Testis (tissue), 5 donors: ENCODE data around the gene ZNF80. TPM values are rescaled to one million over a fixed set of nuclear protein-coding genes. Genes with fewer than 3 reads are reported as not detected.
A peak's percentile ranks its signal among the peaks of the same experiment; 100 is the strongest.
"Not testable (repeated sequence)": the region's sequence is repeated elsewhere in the genome, so short reads cannot be mapped to it uniquely, and the experiment has no call there.

Experiments used
- DNase-seq: peaks from one replicate; pipeline ENCODE4 v3.0.0-alpha.2; 2019
- H3K27ac ChIP-seq, 2 donors: fragments of 200-600 bp; sonication (generic); one replicate each; pipeline ENCODE4 v1.5.1; 2019
- H3K27me3 ChIP-seq: fragments of 200-600 bp; sonication (generic); one replicate; pipeline ENCODE4 v1.5.1; 2019
- H3K36me3 ChIP-seq: fragments of 200-600 bp; sonication (generic); one replicate; pipeline ENCODE4 v1.5.1; 2017; ENCODE audit warnings: low read depth; ENCODE audit errors: missing control alignments
- H3K4me1 ChIP-seq: fragments of 200-600 bp; sonication (generic); one replicate; pipeline ENCODE4 v1.5.1; 2019
- H3K4me3 ChIP-seq, 2 donors: fragments of 200-600 bp; sonication (generic); one replicate each; pipeline ENCODE4 v1.5.1; 2017 to 2019
- H3K9me3 ChIP-seq: fragments of 200-600 bp; sonication (generic); one replicate; pipeline ENCODE4 v1.5.1; 2017
- CTCF ChIP-seq, 3 experiments: fragments of 450-650 bp in 2 of 3; fragments of 200-600 bp in 1 of 3; sonication (generic) in 1 of 3; IDR thresholded peaks; one replicate each; pipeline ENCODE4 v1.5.1; 2016 to 2019; ENCODE audit warnings: antibody characterized with exemption in 3 of 3, mild to moderate bottlenecking in 2 of 3, moderate library complexity in 1 of 3
- POLR2A ChIP-seq: fragments of 450-650 bp; IDR thresholded peaks from one replicate; pipeline ENCODE4 v1.6.1; 2017; ENCODE audit warnings: antibody characterized with exemption, mild to moderate bottlenecking, moderate library complexity
- WGBS, 2 donors: methylation state at CpG; one replicate each; pipeline ENCODE4 v1.1.5; 2018; 5-methylcytosine and 5-hydroxymethylcytosine counted together
- intact Hi-C: fragments of 100-400 bp; cut with DNase I; formaldehyde crosslinking; loops from one replicate; pipeline ENCODE4 v1.15.1; 2023; ENCODE audit warnings: low total_unique reads
- long read RNA-seq, 2 donors: transcript quantifications; one replicate each; lab custom pipeline, GENCODE V29; 2026
- polyA plus RNA-seq: library from polyadenylated mRNA; stranded (reverse); fragments of 350-450 nt; fragmentation: Illumina TruSeq; extraction: RNeasy Lipid Tissue Mini Kit (QIAGEN cat#74804); gene quantifications from one replicate; pipeline ENCODE4 v1.2.3, GENCODE V29; 2014; ENCODE audit warnings: low read depth, low replicate concordance; ENCODE audit not compliant: insufficient read depth
- total RNA-seq, 2 donors: library from RNA; depleted of rRNA; stranded (reverse); fragments of >200 nt; gene quantifications; one replicate each; pipeline ENCODE4 v1.2.3, GENCODE V29; 2016

The ZNF80 gene
- total RNA-seq = under 1 TPM; 0.47 to 0.74 TPM
- not detected for polyA plus RNA-seq
- long read RNA-seq, donor 1, partial matches to known transcripts = 0 of 1 reads
- long read RNA-seq, donor 1, other reads (novel, unspliced or antisense) = 0 of 1 reads
- long read RNA-seq, donor 2 = 0 reads

GRCh38 chr3:114237478-114237877 lies at the start of gene ZNF80:
ZNF80 (minus strand) TSS chr3:114237578; CDS start chr3:114237074, 504 bp downstream.
- intact Hi-C loops, H3K4me1 ChIP-seq, H3K27me3 ChIP-seq, H3K36me3 ChIP-seq, H3K27ac ChIP-seq, H3K9me3 ChIP-seq, DNase-seq: not testable (repeated sequence)
- WGBS, 2 donors = 53 to 74% methylated on average over 3 to 5 of the region's 6 CpGs
- H3K4me3 ChIP-seq = peak within 1 kb of the TSS; percentile 21 to 33

GRCh38 chr3:114286266-114286665 lies 48.9 kb upstream of the ZNF80 start:
- TF ChIP-seq CTCF (IDR thresholded peaks at IDR 0.05) (no peak), POLR2A (no peak)
- Histone ChIP-seq H3K4me1 (no peaks in the 10 kb centered on the region), H3K36me3 (no peaks in the 10 kb centered on the region), H3K27ac (no peak overlapping the region), H3K9me3 (no peaks in the 10 kb centered on the region), H3K27me3 (no peaks in the 10 kb centered on the region), H3K4me3 (no peak overlapping the region)
- intact Hi-C loops = no loop called here
- DNase-seq = no peak
- 87 to 92% methylated on average over 2 of the region's 2 CpGs for WGBS, 2 donors

- Histone ChIP-seq H3K4me1 (no peaks in the 10 kb centered on the region), H3K4me3 (no peak overlapping the region), H3K36me3 (no peaks in the 10 kb centered on the region), H3K27me3 (no peaks in the 10 kb centered on the region), H3K9me3 (no peaks in the 10 kb centered on the region), H3K27ac (no peak overlapping the region)
- 89 to 94% methylated on average over 3 of the region's 3 CpGs for WGBS, 2 donors
- DNase-seq = no peak
- intact Hi-C loops = no loop called here
- TF ChIP-seq POLR2A = no peak
Measured at GRCh38 chr3:114285648-114286230, 48.4 kb upstream of the ZNF80 start.

GRCh38 chr3:114284644-114285043 lies 47.3 kb upstream of the ZNF80 start:
- Histone ChIP-seq H3K4me3 (no peak overlapping the region), H3K27me3 (no peaks in the 10 kb centered on the region), H3K9me3 (no peaks in the 10 kb centered on the region), H3K27ac (no peak overlapping the region), H3K4me1 (no peaks in the 10 kb centered on the region), H3K36me3 (no peaks in the 10 kb centered on the region)
- intact Hi-C loops = no loop called here
- DNase-seq = no peak
- TF ChIP-seq POLR2A (no peak), CTCF (IDR thresholded peaks at IDR 0.05) (no peak)
- 97% methylated on average over 1 of the region's 1 CpG for WGBS, 2 donors

GRCh38 chr3:114276856-114277255 lies 39.5 kb upstream of the ZNF80 start:
- H3K36me3 ChIP-seq, DNase-seq, H3K27ac ChIP-seq, intact Hi-C loops, H3K9me3 ChIP-seq, H3K27me3 ChIP-seq, H3K4me1 ChIP-seq, H3K4me3 ChIP-seq: not testable (repeated sequence)
- 95 to 96% methylated on average over 6 to 21 of the region's 26 CpGs for WGBS, 2 donors

- H3K4me1 ChIP-seq = no peaks in the 10 kb centered on the region
- DNase-seq = no peak
- no peak overlapping the region for H3K27ac ChIP-seq
- intact Hi-C loops = no loop called here
- H3K27me3 ChIP-seq = no peaks in the 10 kb centered on the region
- H3K9me3 ChIP-seq = no peaks in the 10 kb centered on the region
- no peak overlapping the region for H3K4me3 ChIP-seq
- TF ChIP-seq POLR2A (no peak), CTCF (IDR thresholded peaks at IDR 0.05) (no peak)
- no peaks in the 10 kb centered on the region for H3K36me3 ChIP-seq
- WGBS, 2 donors = 89 to 100% methylated on average over 1 of the region's 1 CpG
Measured at GRCh38 chr3:114274929-114275328, 37.6 kb upstream of the ZNF80 start.
